ENCODE measurements around the gene DEAF1. TPM values are rescaled to one million over a fixed set of nuclear protein-coding genes. Genes with fewer than 3 reads are reported as not detected.
A peak's percentile ranks its signal among the peaks of the same experiment; 100 is the strongest.

Gene DEAF1
- total and polyA plus RNA-seq, 2 of the 13 experiments (the other 11 are each of a cell fraction or from before 2014, with no cell fraction given), result 22.3 to 29.6 TPM

DNA sequence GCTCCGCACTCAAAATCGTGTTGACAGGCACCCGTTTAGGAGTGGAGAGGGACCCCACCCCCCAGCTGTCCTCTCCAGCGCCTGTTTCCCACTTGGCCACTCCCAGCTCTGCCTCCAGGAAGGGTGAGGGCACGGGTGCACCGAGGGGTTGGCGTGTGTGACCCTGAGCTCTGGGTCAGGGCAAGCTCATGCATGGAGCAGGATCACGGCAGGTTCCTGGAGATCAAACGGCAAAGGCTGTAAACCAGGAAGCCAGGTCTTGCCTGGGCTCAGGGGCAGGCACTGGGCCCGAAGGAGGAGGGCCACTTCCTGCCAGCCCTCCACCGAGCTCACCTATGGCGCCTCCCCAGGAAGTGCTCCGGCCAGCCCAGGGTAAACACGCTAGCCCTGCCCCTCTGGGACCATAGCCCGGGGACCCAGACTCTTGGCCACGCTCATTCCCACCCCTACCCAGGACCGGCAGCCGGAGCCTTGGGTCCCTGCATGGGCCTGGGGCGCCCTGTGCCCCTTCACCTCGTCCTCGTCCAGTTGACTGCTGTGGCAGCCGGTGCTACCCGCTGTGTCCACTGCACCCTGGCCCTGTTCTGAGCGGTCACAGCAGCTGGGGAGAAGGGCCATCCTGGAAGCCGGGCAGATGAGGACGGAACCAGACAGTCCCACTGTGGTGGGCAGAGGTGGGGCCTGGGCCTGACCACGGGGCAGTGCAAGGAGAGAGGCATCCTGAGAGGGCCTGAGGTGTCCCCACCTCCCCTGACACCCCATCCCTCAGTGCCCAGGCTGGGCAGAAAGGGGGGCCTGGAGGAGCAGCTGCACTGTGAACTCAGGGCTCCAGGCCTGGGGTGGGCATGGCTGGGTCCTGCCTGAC is 10.0 kb upstream of the DEAF1 start (continued):
- peak; percentile 85; the same call in 1 of the 2 replicates for TF ChIP-seq SIN3A (IDR thresholded peaks at IDR 0.05; ENCODE audit: borderline replicate concordance, low read depth, low read length)
- TF ChIP-seq SP2 (CRISPR knock-in tag; IDR thresholded peaks at IDR 0.05), result peak; percentile 56
- TF ChIP-seq EEA1 (CRISPR knock-in tag; IDR thresholded peaks at IDR 0.05; ENCODE audit: borderline replicate concordance), result no peak
- TF ChIP-seq, protein P1, sequence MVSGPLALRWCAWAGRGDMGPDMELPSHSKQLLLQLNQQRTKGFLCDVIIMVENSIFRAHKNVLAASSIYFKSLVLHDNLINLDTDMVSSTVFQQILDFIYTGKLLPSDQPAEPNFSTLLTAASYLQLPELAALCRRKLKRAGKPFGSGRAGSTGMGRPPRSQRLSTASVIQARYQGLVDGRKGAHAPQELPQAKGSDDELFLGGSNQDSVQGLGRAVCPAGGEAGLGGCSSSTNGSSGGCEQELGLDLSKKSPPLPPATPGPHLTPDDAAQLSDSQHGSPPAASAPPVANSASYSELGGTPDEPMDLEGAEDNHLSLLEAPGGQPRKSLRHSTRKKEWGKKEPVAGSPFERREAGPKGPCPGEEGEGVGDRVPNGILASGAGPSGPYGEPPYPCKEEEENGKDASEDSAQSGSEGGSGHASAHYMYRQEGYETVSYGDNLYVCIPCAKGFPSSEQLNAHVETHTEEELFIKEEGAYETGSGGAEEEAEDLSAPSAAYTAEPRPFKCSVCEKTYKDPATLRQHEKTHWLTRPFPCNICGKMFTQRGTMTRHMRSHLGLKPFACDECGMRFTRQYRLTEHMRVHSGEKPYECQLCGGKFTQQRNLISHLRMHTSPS (CRISPR knock-in tag; IDR thresholded peaks at IDR 0.05; ENCODE audit: low read depth), result peak; percentile 96
- no peak for TF ChIP-seq POLR2AphosphoS2 (IDR thresholded peaks at IDR 0.05; ENCODE audit: low read depth, low read length)
- TF ChIP-seq SUZ12 (IDR thresholded peaks at IDR 0.05; ENCODE audit: low read depth, low read length), result no peak
- TF ChIP-seq ZBTB44 (CRISPR knock-in tag; IDR thresholded peaks at IDR 0.05), result no peak
- no peak for TF ChIP-seq SCMH1 (CRISPR knock-in tag; IDR thresholded peaks at IDR 0.05; ENCODE audit: borderline replicate concordance)
- TF ChIP-seq, protein P2, sequence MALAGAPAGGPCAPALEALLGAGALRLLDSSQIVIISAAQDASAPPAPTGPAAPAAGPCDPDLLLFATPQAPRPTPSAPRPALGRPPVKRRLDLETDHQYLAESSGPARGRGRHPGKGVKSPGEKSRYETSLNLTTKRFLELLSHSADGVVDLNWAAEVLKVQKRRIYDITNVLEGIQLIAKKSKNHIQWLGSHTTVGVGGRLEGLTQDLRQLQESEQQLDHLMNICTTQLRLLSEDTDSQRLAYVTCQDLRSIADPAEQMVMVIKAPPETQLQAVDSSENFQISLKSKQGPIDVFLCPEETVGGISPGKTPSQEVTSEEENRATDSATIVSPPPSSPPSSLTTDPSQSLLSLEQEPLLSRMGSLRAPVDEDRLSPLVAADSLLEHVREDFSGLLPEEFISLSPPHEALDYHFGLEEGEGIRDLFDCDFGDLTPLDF (CRISPR knock-in tag; IDR thresholded peaks at IDR 0.05), result no peak; the same call in 1 of the 2 replicates
- peak; percentile 89 for TF ChIP-seq GATAD2A (CRISPR knock-in tag; IDR thresholded peaks at IDR 0.05)
- no peak for TF ChIP-seq ZHX1 (CRISPR knock-in tag; IDR thresholded peaks at IDR 0.05; ENCODE audit: low read depth)
- TF ChIP-seq JUN (CRISPR knock-in tag; IDR thresholded peaks at IDR 0.05), result peak; percentile 56; the same call in 1 of the 2 replicates
- no peak for TF ChIP-seq GABPA (IDR thresholded peaks at IDR 0.05; ENCODE audit: low read depth, low read length)
- peak; percentile 90 for TF ChIP-seq GABPA (CRISPR knock-in tag; IDR thresholded peaks at IDR 0.05; ENCODE audit: low read depth)
- TF ChIP-seq PHF8 (CRISPR knock-in tag; IDR thresholded peaks at IDR 0.05), result peak; percentile 56; the same call in 1 of the 2 replicates
- TF ChIP-seq ZNF20 (CRISPR knock-in tag; IDR thresholded peaks at IDR 0.05), result no peak
- TF ChIP-seq SP4 (CRISPR knock-in tag; IDR thresholded peaks at IDR 0.05), result peak; percentile 47; the same call in 1 of the 2 replicates
- TF ChIP-seq ZNF331 (CRISPR knock-in tag; IDR thresholded peaks at IDR 0.05), result peak; percentile 39; the same call in 1 of the 2 replicates
- TF ChIP-seq TOE1 (CRISPR knock-in tag; IDR thresholded peaks at IDR 0.05), result no peak
- no peak for TF ChIP-seq MAFK (conservative IDR thresholded peaks at IDR 0.05 in 1 of 2, IDR thresholded peaks at IDR 0.05 in 1 of 2; ENCODE audit: low read length in 2 of 2)
- TF ChIP-seq NPAS2 (CRISPR knock-in tag; IDR thresholded peaks at IDR 0.05; ENCODE audit: borderline replicate concordance), result no peak
- TF ChIP-seq MBNL3 (CRISPR knock-in tag; conservative IDR thresholded peaks at IDR 0.05), result no peak
- TF ChIP-seq ZBTB7B (CRISPR knock-in tag; IDR thresholded peaks at IDR 0.05), result peak; percentile 80
- TF ChIP-seq ZC3H4 (CRISPR knock-in tag; IDR thresholded peaks at IDR 0.05; ENCODE audit: borderline replicate concordance), result no peak
